IMR-90 (cell line): ENCODE measurements around the gene UBXN2A. TPM values are rescaled to one million over a fixed set of nuclear protein-coding genes. Genes with fewer than 3 reads are reported as not detected.
A peak's percentile ranks its signal among the peaks of the same experiment; 100 is the strongest.

Experiments
- ATAC-seq: fragments of 200-7000 bp; cut with Tn5 transposase; 2 replicates; pipeline ENCODE4 v1.9.1; 2020; ENCODE audit warnings: low read depth, mild to moderate bottlenecking, moderate library complexity
- BruUV-seq: library from RNA; stranded (reverse); fragments of 400-500 nt; replicated peaks from 2 replicates; lab custom pipeline; 2021; lab: Mats Ljungman, UMichigan
- CTCF ChIA-PET: fragments of 300-600 bp; formaldehyde crosslinking; extraction: SDS; loops from one replicate; lab custom pipeline; 2021; ENCODE audit warnings: antibody characterized with exemption; lab: Yijun Ruan, JAX
- POLR2A ChIA-PET: fragments of 300-600 bp; sonication (Branson Sonifier 250); formaldehyde crosslinking; loops from one replicate; lab custom pipeline; 2022; ENCODE audit warnings: antibody characterized with exemption; ENCODE audit not compliant: unreplicated experiment; lab: Charles Lee
- DNase-seq: peaks from one replicate; pipeline ENCODE4 v3.0.0; 2013
- H2AFZ ChIP-seq: replicated peaks from 2 replicates; pipeline ENCODE3; 2013; ENCODE audit warnings: low read length, mild to moderate bottlenecking; ENCODE audit not compliant: poor library complexity
- H2AK5ac ChIP-seq: 2 replicates; pipeline ENCODE4 v1.6.1; 2013; ENCODE audit warnings: low read depth, low read length, inconsistent platforms
- H2AK9ac ChIP-seq: replicated peaks from 2 replicates; pipeline ENCODE3; 2013; ENCODE audit warnings: mild to moderate bottlenecking, low read depth, low read length, moderate library complexity; ENCODE audit not compliant: poor library complexity
- H2BK120ac ChIP-seq: 2 replicates; pipeline ENCODE4 v1.6.1; 2013; ENCODE audit warnings: low read depth, low read length, inconsistent platforms
- H2BK15ac ChIP-seq: 3 replicates; pipeline ENCODE4 v1.6.1; 2013; ENCODE audit warnings: low read depth, low read length, inconsistent platforms
- H2BK20ac ChIP-seq: 2 replicates; pipeline ENCODE4 v1.6.1; 2013; ENCODE audit warnings: low read depth, mild to moderate bottlenecking, inconsistent platforms, low read length, moderate library complexity
- H2BK5ac ChIP-seq: 2 replicates; pipeline ENCODE4 v1.6.1; 2013; ENCODE audit warnings: mild to moderate bottlenecking, low read depth, low read length, inconsistent platforms; ENCODE audit not compliant: poor library complexity, severe bottlenecking
- H3K14ac ChIP-seq: replicated peaks from 2 replicates; pipeline ENCODE4 v1.6.1; 2013; ENCODE audit warnings: low read depth, low read length, inconsistent platforms
- H3K18ac ChIP-seq: 2 replicates; pipeline ENCODE4 v1.6.1; 2013; ENCODE audit warnings: low read depth, low read length, control low read depth
- H3K23ac ChIP-seq: 2 replicates; pipeline ENCODE4 v1.6.1; 2013; ENCODE audit warnings: low read depth, low read length, inconsistent platforms
- H3K27ac ChIP-seq: 2 replicates; pipeline ENCODE4 v1.5.1; 2013; ENCODE audit warnings: mild to moderate bottlenecking, control low read depth, low read length; ENCODE audit not compliant: insufficient read depth
- H3K27me3 ChIP-seq: 2 replicates; pipeline ENCODE4 v1.6.1; 2013; ENCODE audit warnings: low read length; ENCODE audit not compliant: control insufficient read depth, insufficient read depth
- H3K36me3 ChIP-seq: 2 replicates; pipeline ENCODE4 v1.6.1; 2013; ENCODE audit warnings: low read length, mixed read lengths; ENCODE audit not compliant: control insufficient read depth, insufficient read depth
- H3K4ac ChIP-seq: 2 replicates; pipeline ENCODE4 v1.6.1; 2013; ENCODE audit warnings: low read depth, low read length, inconsistent platforms
- H3K4me1 ChIP-seq: 2 replicates; pipeline ENCODE4 v1.6.1; 2013; ENCODE audit warnings: low read length, mixed read lengths; ENCODE audit not compliant: control insufficient read depth, insufficient read depth
- H3K4me2 ChIP-seq: 2 replicates; pipeline ENCODE4 v1.6.1; 2013; ENCODE audit warnings: low read depth, mild to moderate bottlenecking, control low read depth, low read length, moderate library complexity
- H3K4me3 ChIP-seq: 2 replicates; pipeline ENCODE4 v1.5.1; 2013; ENCODE audit warnings: low read depth, mild to moderate bottlenecking, control low read depth, low read length, moderate library complexity; ENCODE audit not compliant: insufficient read depth
- H3K56ac ChIP-seq: 2 replicates; pipeline ENCODE4 v1.6.1; 2013; ENCODE audit warnings: low read length, inconsistent platforms; ENCODE audit not compliant: insufficient read depth; ENCODE audit errors: extremely low read depth
- H3K79me1 ChIP-seq, 2 experiments: 2 replicates each; pipeline ENCODE4 v1.6.1; 2013; ENCODE audit warnings: low read length in 2 of 2, inconsistent platforms in 1 of 2, low read depth in 1 of 2
- H3K9ac ChIP-seq: 2 replicates; pipeline ENCODE4 v1.6.1; 2013; ENCODE audit warnings: low read depth, low read length, control low read depth
- H3K9me1 ChIP-seq: 2 replicates; pipeline ENCODE4 v1.6.1; 2013; ENCODE audit warnings: low read length, inconsistent platforms; ENCODE audit not compliant: insufficient read depth
- H3K9me3 ChIP-seq: 2 replicates; pipeline ENCODE4 v1.6.1; 2013; ENCODE audit warnings: low read length; ENCODE audit not compliant: control insufficient read depth, insufficient read depth
- H4K20me1 ChIP-seq: 2 replicates; pipeline ENCODE4 v1.6.1; 2013; ENCODE audit warnings: low read length, inconsistent platforms; ENCODE audit not compliant: insufficient read depth
- H4K5ac ChIP-seq: 2 replicates; pipeline ENCODE4 v1.6.1; 2013; ENCODE audit warnings: mild to moderate bottlenecking, low read depth, low read length, control low read depth
- H4K8ac ChIP-seq, 2 experiments: 2 replicates each; pipeline ENCODE4 v1.6.1; 2013; ENCODE audit warnings: low read depth in 2 of 2, low read length in 2 of 2, control low read depth in 1 of 2, inconsistent platforms in 1 of 2
- H4K91ac ChIP-seq: 2 replicates; pipeline ENCODE4 v1.6.1; 2013; ENCODE audit warnings: low read depth, low read length, inconsistent platforms; ENCODE audit not compliant: insufficient read depth
- FOS ChIP-seq: fragments of 150-350 bp; IDR thresholded peaks from 2 replicates; pipeline ENCODE4 v1.6.1; 2016; ENCODE audit warnings: low read depth, low read length
- MXI1 ChIP-seq: IDR thresholded peaks from 2 replicates; pipeline ENCODE4 v1.6.1; 2012; ENCODE audit warnings: low read depth, mild to moderate bottlenecking, low read length, moderate library complexity, borderline replicate concordance
- NFE2L2 ChIP-seq: fragments of 150-350 bp; IDR thresholded peaks from 2 replicates; pipeline ENCODE4 v1.6.1; 2016; ENCODE audit warnings: low read depth, mild to moderate bottlenecking, low read length
- RAD21 ChIP-seq: IDR thresholded peaks from 2 replicates; pipeline ENCODE4 v1.6.1; 2012; ENCODE audit warnings: low read length, improper control_type of control experiment
- RCOR1 ChIP-seq: IDR thresholded peaks from 2 replicates; pipeline ENCODE4 v1.6.1; 2012; ENCODE audit warnings: mild to moderate bottlenecking, low read length, improper control_type of control experiment; ENCODE audit not compliant: insufficient replicate concordance
- SMC3 ChIP-seq: fragments of 150-350 bp; IDR thresholded peaks from 2 replicates; pipeline ENCODE4 v1.6.1; 2016; ENCODE audit warnings: low read depth, mild to moderate bottlenecking, antibody characterized with exemption, low read length, moderate library complexity
- WGBS, 2 experiments: methylation state at CpG; one replicate each; pipeline versions ENCODE4 v1.1.5 to v1.1.7; 2013; ENCODE audit warnings: missing lambda C conversion rate in 2 of 2; ENCODE audit not compliant: insufficient read length in 1 of 2; ENCODE audit errors: extremely low coverage in 2 of 2; 5-methylcytosine and 5-hydroxymethylcytosine counted together
- dilution Hi-C: fragments of 300-500 bp; cut with HindIII; formaldehyde crosslinking; loops from one replicate; pipeline ENCODE4 v1.14.3; 2018; ENCODE audit warnings: low sequenced_read_pairs; ENCODE audit not compliant: unreplicated experiment
- in situ Hi-C: fragments of 300-500 bp; cut with MboI; formaldehyde crosslinking; loops from 3 replicates; pipeline ENCODE4 v1.14.3; 2019; ENCODE audit warnings: low sequenced_read_pairs, inconsistent platforms, mixed read lengths
- intact Hi-C: fragments of 100-400 bp; cut with micrococcal nuclease; formaldehyde crosslinking; loops from 2 replicates; pipeline ENCODE4 v1.10.0; 2022
- polyA plus RNA-seq, 3 experiments: library from polyadenylated mRNA; depleted of rRNA; stranded (reverse); fragments of >200 nt; gene quantifications; 2 replicates each; pipeline ENCODE4 v1.2.3, GENCODE V29; 2012; ENCODE audit warnings: low replicate concordance in 1 of 3
- total RNA-seq: library from RNA; depleted of rRNA; stranded (reverse); fragments of >200 nt; gene quantifications from 2 replicates; pipeline ENCODE4 v1.2.3, GENCODE V29; 2012

Gene UBXN2A
- total and polyA plus RNA-seq, 2 of the 4 experiments (the other 2 are of a cell fraction) = 4.6 to 7.7 TPM

GRCh38 chr2:24051833-24052232 is 111.6 kb downstream of the UBXN2A start:
- Histone ChIP-seq H3K56ac (no peak overlapping the region), H3K9me3 (no peaks in the 10 kb centered on the region), H2AK5ac (no peak overlapping the region), H3K27ac (no peak overlapping the region), H3K9me1 (peaks cover 8% of the 10 kb centered on the region), H3K4ac (no peak overlapping the region), H3K36me3 (no peaks in the 10 kb centered on the region), H4K20me1 (no peaks in the 10 kb centered on the region), H2BK15ac (no peak overlapping the region), H4K8ac (no peak overlapping the region), H3K4me3 (no peak overlapping the region), H3K23ac (peak overlapping the region; percentile 6; the same call in 1 of the 2 replicates), H3K9ac (no peak overlapping the region), H3K18ac (no peak overlapping the region), H2AFZ (no peak overlapping the region), H3K79me1 (peaks cover 3 to 8% of the 10 kb centered on the region in 2 experiments; a peak in 1 of 4 replicates), H3K27me3 (no peaks in the 10 kb centered on the region), H3K14ac (no peak overlapping the region), H3K4me2 (no peak overlapping the region), H2BK120ac (no peak overlapping the region), H3K4me1 (no peaks in the 10 kb centered on the region), H2BK20ac (no peak overlapping the region), H2AK9ac (no peak overlapping the region), H4K5ac (no peak overlapping the region), H4K91ac (no peak overlapping the region), H2BK5ac (no peak overlapping the region)
- 92% methylated on average over 6 of the region's 8 CpGs; no CpG with 5 or more reads in 1 of the 2 experiments for WGBS, 2 experiments
- POLR2A ChIA-PET = no interaction called here
- no TSS peak for BruUV-seq
- TF ChIP-seq RCOR1 (no peak), MXI1 (no peak), FOS (no peak), SMC3 (no peak), RAD21 (no peak), NFE2L2 (no peak)
- no peak for ATAC-seq
- no peak for DNase-seq
- in situ Hi-C loops = no loop called here
- dilution Hi-C loops = no loop called here
- CTCF ChIA-PET = no interaction called here
- intact Hi-C loops = no loop called here
